ENCODE data around the gene ALK.
"Not testable (repeated sequence)": the region's sequence is repeated elsewhere in the genome, so short reads cannot be mapped to it uniquely, and the experiment has no call there.

Gene ALK

DNA sequence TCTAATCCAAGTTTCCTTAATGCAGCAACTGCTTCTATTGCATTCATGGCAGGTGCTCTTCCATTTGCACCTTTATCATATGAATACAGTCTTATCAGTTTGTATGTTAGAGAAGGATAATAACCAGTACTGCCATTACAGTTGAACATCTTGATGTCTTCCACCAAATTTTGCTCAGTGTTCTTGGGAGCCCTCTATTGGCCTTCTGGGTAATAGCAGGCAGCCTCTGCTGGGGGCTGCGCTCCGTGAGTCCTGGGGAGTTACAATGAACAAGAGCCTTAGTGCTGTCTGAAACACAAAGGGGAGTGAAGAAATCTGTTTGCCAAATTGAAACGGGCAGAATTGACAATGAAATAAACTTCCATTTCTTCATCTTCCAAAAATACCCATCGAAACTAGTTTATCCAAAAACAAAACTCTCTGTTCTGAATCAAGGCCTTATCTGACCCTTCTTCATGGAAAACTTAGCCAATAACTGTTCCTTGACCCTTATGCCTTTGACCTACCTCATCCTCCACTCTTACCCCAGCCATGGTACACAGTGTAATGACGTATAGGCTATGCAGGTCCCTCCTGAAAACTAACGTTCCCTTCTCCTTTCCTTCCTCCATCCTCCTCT is 79.9 kb downstream of the ALK start:
- peak in 1 of 2 donors; percentile 4 for DNase-seq (ENCODE audit: low read depth in 2 of 2)

DNA sequence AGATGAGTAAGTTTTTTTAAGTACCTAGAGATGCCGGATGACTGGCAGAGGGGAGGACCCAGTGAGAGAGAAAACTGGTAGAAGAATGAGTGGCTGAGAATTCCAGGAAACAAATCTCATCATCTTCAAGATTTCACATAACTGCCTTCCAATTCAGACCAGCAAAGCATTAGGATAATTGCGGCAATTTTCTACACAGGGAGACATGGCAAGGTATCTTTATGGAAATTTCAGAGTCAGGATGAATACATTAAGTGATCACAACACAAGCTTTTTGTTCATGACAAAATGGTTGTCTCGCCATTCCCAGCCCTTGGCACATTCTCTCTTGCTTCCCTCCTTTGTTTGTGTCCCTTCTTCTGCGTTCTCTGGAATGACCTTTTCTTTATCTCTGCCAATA is 82.1 kb downstream of the ALK start:
- no peak for DNase-seq (ENCODE audit: low read depth in 2 of 2)

DNA sequence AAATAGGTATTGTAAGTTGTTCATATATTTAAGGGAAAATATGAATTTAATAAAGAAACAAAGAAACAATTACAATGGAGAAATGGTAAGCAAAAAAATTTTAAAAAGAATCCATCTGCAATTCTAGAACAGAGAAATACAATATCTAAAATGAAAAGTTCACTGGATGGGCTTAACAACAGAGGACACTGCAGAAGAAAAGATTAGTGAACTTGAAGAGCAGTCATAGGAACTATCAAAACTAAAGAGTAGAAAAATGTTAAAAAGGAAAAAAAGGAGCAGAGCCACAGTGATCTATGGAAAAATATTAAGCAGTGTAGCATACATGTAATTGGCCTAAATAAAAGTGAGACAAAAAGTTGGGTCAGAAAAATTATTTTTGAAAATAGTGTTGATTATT is 83.5 kb downstream of the ALK start:
- no peak for DNase-seq (ENCODE audit: low read depth in 2 of 2)

DNA sequence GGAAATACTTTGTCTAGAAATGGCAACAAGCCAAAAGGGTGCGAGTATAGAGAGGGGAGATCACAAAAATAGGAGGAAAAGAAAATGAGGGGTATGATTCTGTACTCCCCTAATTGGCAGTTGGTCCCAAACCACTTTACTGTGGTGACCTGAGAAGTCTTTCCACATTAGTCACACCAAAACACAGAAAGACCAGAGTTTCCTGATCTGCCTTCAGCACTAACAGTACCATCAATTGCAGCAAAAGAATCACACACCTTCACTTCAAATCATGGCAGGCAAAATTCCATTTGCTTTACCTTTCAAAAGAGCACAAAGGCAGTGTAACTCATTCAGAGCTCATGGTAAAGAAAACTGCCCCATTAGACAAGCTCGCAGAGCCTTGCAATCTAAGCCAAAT is 86.8 kb downstream of the ALK start:
- no peak for DNase-seq (ENCODE audit: low read depth in 2 of 2)

DNA sequence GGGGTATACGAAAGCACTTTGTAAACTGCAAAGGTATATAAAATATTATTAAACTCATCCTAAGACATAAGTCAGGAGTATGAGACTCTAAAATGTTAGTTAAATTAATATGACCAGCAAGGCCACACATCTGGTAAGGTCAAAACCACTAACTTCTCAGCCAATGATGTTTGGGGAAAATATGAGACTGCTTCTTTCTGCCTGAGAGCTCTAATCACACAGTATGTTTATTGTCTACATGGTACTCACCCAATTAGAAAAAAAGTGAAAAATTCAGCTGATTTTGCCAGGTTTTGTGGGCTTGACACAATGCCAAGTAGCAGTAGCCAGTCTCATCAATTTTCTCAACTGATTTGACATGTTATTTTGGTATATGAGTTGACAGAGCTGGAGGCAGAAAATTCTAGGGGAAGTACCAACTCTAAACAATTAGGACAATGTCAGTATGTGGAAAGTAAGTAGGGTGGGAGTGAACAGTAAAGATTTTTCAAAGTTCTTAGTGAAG is 87.3 kb downstream of the ALK start:
- no peak for DNase-seq (ENCODE audit: low read depth in 2 of 2)

DNA sequence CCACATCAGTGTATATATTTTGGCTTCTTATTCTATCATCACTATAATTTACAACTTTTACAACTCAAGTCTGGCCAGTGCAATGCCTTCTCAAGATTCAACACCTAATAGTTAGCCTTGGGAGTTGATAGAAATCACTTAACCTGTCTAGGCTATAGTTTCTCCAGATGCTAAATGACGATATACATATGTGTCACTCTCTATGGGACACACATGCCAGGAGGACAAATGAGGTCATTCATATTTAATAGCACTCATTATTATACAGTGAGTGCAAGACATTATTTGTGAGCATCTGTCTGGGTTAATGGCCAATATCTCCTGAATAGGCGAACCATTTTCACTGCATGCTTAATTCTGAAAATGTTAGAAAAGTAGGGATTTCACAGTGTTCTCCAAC is 89.8 kb downstream of the ALK start:
- DNase-seq (ENCODE audit: low read depth in 2 of 2): no peak

DNA sequence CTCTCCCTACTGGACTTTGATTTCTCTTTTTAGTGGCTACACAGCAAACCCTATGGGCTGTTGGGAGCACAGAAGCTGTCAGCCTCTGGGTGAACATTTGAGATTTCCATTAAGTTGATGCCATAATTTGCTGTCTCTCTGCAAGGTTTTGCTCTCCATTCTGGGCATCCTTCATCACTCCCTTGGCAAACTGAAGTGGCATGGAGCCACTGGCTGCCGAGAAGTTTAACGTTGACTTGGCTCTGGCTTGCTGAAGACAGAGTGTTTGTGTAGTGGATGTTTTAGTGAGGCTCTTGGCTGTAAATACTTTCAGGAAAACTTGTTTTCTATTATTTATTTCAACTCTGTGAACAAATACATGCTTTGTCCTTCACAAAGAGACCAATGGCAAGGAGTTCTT is 91.5 kb downstream of the ALK start:
- no peak for DNase-seq (ENCODE audit: low read depth in 2 of 2)

DNA sequence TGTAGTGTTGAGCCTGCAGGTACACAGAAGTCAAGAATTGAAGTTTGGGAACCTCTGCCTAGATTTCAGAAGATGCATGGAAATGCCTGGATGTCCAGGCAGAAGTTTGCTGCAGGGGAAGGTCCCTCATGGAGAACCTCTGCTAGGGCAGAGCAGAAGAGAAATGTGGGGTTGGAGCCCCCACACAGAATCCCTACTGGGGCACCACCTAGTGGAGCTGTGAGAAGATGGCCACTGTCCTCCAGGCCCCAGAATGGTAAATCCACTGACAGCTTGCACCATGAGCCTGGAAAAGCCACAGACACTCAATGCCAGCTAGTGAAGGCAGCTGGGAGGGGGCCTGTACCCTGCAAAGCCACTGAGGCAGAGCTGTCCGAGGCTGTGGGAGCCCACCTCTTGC is 97.2 kb downstream of the ALK start:
- not testable (repeated sequence) for DNase-seq (ENCODE audit: low read depth in 2 of 2)

DNA sequence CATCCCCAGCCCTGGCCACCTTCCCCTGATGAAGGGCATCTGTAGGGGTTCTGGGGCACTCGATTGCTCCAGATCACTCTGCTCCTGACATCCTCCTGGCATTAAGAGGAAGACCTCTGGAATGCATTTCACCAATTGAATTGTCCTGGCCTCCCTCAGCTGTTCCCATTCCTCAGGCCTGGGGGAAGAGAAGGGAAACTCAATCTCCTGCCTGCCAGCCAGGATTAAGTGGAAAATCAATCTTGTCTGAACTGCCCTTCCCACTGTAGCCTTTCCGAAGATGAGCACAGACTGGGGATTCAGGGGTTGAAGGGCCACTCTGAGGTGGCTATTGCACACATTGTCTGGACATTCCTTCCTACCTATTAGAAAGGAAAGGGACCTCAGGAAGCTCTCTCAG is 99.8 kb downstream of the ALK start:
- no peak for DNase-seq (ENCODE audit: low read depth in 2 of 2)

DNA sequence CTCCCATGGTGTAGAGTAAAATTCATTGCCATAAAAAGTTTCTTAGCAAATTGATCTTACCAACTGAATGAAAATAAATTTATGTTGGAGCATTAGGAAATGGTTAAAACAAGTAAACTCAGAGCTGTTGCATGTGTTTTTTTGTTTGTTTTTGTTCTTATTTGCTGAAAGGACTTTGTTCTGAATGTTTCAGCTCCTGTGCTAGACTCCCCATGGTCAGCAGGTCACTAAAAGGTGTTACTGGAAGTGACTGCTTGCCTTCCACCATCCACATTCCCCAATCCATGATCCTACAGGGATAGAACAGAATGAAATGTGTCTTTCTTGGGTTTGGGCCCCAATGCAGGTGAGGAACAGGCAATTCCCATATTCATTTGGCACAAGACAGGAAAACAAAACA is 101.8 kb downstream of the ALK start:
- no peak for DNase-seq (ENCODE audit: low read depth in 2 of 2)

DNA sequence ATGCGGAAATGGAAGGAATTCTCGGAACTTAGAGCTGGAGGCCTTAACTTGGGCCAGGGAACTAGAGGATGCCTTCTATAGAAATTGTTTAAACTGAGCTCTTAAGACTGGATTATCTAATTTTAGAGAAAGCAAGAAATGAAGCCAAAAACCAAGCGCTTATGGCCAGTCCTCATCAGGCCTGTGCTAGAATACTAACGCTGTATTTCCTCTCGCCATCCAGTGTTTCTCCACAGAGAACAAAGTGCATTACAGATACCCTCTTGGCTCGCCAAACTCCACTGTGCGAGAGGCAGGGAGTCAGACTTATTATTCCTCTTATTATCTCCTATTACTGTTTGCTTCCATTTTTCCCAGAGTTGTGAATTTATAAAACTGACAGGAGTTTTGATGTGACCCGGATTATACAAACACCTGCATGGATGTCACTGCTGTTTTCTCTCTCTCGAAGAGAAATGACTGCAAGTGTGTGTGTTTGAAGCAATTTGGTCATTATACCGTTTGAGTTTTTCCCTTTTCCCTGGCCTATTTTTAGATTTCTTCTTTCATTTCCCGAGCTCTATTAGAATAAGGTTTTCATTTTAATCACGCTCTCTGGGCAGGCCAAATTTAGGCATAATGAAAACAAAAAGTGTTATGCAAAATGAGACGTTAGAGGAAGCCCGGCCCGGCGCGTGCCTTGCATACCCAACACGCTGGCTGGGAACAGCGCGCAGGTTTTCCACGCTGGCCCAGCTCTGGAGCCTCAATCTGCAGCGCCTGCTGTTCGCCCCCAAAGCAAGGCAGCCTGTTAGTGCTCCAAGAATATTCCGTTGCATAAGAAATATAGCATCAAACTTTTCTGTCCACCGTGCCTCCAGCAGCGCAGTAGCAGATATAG is 103.3 kb downstream of the ALK start:
- DNase-seq (ENCODE audit: low read depth in 2 of 2): no peak

DNA sequence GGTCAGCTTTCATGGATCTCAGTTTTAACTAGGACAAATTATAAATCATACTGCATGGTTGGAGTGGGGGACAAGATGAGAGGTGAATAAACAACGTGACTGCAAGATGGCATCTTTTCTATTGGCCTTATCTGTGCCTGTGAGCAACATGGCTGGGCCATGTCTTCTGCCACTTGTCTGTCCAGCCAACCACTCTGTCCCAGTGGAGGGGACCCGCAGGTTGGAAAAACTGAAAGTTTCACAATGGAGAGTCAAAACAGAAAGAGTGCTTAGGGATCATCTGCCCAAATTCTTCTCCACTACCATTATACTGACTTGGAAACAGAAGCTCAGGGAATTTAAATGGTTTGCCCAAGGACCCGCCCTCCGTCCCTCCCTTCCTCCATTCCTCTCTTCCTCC is 104.1 kb downstream of the ALK start:
- no peak for DNase-seq (ENCODE audit: low read depth in 2 of 2)

DNA sequence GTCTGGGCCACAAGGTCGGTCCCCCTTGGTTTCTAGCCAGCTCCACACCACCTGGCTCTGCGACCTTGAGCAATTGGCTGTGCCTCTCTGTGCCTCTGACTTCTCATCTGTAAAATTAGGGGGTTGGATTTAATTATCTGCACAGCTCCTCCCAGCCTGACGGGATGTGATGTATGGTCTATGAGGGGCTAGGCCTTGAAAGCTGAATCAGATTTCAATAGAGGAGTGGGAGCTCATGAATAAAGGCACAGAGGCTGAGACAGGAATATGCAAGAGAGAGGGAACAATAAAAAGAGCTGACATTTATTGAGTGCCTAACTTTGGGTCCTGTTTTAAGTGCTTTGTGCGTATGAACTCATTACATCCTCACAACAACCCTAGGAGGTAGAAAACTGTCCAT is 104.7 kb downstream of the ALK start:
- no peak for DNase-seq (ENCODE audit: low read depth in 2 of 2)

DNA sequence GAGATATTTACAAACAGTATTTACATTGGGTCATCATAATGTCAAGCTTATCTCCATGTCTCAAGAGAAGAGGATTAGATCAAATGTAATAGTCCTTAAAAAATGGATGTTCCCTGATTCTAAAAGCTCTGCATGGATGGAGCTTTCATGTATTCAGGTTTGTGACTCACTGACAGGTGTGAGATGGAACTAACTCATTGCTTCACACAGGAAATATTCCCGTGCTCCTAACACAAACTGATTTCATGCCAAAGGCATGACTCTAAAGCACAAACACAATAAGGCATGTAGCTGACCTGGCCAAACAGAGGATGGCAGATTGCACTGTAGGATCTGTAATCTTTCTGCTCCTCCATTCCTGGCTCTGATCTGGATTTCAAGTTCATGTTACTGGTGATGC is 110.0 kb downstream of the ALK start:
- no peak for DNase-seq (ENCODE audit: low read depth in 2 of 2)

DNA sequence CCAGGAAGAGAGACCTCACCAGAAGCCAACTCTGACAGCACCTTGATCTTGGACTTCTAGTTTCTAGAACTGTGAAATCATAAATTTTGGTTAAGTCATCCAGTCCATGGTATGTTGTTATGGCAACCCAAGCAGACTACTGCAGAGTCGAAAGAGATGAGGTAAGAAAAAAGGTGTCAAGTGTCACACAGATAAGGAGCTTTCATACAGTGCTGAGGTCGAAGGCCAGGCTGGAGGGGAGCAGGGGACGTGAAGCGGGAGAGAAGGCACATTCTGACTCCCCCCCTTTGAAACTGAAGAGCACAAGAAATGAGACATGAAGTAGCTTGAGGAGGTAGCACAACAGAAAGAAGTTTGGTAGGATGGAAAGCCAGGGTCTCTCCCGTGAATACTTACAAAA is 110.4 kb downstream of the ALK start:
- DNase-seq (ENCODE audit: low read depth in 2 of 2): no peak

DNA sequence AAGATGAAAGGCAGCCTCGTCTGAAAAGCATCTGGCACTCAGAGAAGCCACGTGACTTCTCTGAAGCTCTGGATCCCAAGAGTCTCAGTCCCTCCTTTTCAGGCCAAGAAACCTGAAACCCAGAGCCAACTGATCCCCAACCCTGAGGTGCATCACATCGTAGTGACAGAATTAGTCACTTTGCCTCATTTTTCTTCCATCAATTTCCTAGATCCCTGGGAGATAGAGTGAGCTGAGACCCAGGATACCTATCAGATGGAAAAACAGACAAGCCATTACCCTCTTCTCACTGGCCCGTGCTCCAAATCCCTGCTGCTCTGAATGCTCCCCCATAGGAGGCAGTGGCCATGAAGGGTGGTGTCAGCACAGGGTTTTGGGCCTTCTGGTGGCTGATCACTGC is 113.1 kb downstream of the ALK start:
- DNase-seq (ENCODE audit: low read depth in 2 of 2): no peak

DNA sequence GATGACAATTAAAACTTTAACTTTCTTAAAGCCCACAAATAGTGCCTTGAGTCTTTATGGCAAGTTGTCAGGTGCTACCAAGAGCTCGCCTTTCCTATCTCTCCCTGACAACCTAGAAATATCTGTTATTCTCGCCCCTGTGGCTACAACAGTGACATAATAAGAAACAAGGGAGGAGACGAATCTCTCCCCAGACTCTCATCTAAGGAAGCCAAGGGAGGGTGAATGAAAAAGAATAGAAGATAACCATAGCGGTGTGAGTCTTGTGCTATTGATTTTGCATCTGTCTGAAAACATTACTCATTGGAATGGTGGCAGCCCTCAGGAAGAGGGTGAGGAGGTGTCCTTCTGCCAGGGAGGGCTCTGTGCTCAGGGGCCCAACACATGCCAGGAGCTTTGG is 114.3 kb downstream of the ALK start:
- DNase-seq (ENCODE audit: low read depth in 2 of 2): no peak

DNA sequence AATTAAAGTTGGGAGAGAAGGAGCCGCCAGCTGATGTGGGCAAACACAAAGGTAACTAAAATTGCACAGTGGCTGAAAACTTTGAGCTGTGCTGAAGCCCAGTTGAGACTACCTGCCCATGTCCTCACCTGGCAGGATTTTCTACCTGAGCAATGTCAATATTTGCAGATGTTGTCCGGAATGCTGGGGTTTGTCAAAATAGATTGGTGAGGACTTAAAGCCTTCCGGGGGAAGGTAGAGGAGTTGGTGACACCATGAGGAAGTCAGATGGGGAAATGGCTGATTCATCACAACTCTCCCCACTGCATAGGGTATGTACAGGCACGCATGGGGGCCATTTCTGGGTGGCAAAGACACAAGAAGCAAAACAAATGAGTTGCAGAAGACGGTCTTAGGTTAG is 114.9 kb downstream of the ALK start:
- DNase-seq (ENCODE audit: low read depth in 2 of 2): no peak

DNA sequence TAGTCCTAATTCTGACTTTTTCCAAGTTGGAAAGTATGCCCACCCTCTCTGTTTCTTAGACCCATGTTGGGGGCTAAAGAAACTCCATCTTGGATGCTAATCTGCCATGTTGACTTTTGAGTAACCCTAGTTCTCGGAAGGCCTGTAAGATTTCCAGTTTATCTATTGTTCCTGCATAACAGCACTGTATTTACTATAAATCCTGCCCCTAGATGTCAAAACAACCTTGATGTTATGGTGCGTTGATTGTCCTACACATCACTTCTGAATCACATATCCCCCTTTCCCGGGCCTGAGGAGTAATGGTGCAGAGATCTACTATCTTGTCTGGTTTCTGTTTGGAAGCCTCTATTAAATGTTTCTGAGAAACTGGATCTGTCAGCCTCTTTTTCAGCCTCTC is 116.7 kb downstream of the ALK start:
- no peak for DNase-seq (ENCODE audit: low read depth in 2 of 2)

DNA sequence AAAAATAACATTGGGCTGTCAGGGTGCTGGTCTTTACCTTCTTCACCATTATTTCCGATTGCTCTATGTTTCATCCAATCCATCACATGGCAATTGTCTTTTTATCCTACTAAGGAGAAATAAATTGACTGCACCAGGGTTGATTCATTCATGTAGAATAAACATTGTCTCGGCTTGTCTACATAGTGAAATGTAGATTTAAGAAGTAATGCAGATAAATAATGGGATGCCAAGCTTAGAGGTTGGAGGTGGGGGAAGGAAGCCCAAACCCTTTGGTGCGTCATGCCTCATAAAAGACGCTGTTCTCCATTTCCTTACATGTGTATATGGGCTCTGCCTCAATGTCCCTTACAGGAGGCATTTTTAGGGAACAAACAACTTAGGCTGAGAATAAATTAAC is 117.8 kb downstream of the ALK start:
- DNase-seq (ENCODE audit: low read depth in 2 of 2): no peak

DNA sequence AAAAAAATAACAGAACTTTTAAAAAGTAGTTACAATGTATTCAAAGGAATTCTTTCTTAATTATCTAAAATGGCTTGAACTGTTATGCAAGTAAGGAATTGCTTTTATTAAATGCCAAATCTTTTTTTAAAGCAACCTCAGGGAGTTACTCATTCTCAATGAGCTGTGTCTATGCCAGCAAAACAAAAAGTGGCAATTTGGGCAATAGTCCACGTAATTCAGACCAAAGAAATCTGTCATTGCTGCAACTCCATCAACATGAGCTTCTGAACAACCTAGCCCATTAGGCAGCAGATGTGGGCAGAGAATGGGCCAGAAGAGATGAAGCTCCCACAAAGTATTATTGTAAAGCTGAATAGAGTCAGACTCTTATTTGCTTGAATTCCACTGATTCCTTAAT is 118.4 kb downstream of the ALK start:
- no peak for DNase-seq (ENCODE audit: low read depth in 2 of 2)

DNA sequence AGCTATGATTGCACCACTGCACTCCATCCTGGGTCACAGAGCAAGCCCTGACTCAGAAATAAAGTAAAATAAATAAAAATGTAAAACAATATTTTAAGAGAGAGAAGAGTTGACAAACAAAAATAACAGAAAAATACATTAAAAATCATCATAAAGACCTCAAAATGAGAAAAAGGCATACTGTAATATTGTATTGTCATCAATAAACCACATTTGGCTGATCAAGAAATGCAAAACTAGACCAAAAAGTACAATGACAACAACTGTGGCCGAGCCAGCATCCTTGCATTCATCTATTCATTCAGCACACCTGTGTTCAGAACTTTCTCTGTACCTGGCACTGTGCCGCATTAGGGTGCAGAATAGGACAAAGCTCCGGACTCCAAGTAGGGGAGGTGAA is 121.8 kb downstream of the ALK start:
- DNase-seq (ENCODE audit: low read depth in 2 of 2): no peak

DNA sequence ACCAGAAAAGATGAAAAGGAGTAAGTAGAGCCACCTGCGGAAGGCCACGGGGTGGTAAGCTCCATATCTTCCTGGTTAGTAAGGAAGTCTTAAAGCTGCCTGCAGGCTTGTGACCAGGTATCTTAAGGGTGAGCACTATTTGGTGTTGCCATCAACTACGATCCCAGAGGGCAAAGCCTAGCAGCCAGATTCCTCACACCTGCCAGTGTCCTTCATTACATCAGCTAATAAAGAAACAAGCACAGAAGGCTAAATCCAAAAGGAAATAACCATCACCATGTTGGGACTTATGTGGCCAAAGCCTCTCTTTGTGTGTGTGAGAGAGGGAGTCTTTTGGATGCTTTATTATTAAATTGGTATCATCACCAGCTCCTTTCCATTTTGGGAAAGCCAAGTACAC is 123.5 kb downstream of the ALK start:
- no peak for DNase-seq (ENCODE audit: low read depth in 2 of 2)

DNA sequence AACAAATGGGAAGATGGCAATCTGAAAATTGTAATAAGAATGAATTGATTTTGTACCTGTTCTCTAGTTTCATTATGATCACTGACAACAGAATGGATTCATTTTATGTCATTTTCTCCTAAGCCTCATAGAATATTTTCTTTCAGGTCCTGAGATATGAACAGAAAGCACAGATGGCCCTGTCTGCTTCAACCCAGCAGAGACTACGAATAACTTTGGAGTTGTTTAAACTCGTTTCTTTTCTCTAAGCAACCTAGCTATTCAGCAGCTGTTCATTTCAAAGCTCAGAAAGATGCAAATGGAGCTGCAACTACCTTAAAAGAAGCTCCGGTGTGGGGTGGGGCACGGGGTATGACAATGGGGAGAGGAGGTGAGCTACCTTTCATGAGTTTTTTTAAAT is 124.9 kb downstream of the ALK start:
- no peak for DNase-seq (ENCODE audit: low read depth in 2 of 2)

All from stimulated activated CD8-positive, alpha-beta memory T cell treated with anti-CD3 and anti-CD28 coated beads, Interleukin-2, amount 100 ng/mL, for 48 hours (primary cell).